Measurements from ENCODE around the gene NAA60.

Gene NAA60

DNA sequence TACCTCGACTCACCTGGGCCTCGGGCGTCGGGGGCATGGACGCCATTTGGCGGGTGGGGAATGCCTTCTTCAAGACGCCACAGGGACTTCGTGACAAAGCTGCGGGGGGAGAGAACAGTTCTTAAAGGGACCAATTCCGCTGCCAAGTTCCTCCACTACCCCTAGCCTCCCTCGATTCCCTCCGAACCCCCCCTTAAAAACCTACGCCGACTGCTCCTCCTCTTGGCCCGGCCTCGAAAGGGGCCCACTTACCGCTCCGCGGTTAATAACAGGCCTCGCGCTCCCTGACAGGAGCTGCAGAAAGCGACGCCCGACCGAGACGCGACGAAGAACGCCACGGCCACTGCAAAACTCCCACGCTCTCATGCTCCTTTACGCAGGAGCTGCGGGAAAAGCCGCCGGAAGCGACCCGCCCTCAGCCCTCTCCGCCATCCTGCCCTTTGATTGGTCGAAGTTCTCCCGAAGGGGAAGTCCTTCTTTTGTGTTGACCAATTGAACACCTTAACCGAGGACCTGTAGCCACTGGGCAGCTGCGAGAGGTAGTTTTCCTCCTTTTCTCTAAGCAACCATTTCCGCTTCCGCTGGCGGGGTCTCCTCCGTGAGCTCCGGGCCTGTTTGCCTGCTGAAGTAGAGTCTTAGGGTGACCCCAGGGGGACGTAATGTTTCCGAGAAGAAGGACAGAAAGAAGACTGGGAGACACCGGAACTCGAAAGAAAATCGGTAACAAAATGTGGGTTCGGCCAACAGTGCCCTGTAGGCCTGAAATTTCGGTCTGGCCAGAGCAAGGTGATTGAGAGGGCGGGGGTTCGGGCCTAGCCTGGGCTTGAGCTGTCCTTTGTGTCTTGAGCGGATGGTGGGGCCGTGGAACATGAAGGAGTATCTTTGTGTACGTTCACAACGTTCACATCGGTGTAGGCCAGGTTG lies at the start of gene NAA60, which contains the start of gene ZNF597:
NAA60 (plus strand) TSS at position 573 of the 924 bp plus-strand sequence. CDS start 32,548 bp downstream, outside the sequence.
ZNF597 (minus strand) TSS at position 397 of the 924 bp plus-strand sequence; CDS start at position 46, 351 bp downstream.
- peak; percentile 77 for DNase-seq (ENCODE audit: low read depth)

DNA sequence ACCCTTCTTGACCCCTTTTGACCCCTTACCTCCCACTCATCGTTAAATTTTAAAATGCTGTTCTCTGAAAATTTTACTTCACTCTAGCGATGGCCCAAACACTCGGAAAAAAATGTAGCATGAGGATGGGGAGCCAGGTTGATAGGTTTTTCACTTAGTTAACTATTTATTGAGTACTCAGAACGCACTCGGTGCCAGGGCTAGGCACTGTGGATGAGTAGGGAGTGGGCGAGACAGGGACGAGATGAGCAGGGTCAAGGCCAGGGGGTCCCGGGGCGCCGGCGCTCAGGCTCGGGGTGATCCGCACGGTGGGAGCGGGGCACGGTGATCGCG lies 43.1 kb upstream of the NAA60 start:
- no peak for DNase-seq (ENCODE audit: low read depth)

DNA sequence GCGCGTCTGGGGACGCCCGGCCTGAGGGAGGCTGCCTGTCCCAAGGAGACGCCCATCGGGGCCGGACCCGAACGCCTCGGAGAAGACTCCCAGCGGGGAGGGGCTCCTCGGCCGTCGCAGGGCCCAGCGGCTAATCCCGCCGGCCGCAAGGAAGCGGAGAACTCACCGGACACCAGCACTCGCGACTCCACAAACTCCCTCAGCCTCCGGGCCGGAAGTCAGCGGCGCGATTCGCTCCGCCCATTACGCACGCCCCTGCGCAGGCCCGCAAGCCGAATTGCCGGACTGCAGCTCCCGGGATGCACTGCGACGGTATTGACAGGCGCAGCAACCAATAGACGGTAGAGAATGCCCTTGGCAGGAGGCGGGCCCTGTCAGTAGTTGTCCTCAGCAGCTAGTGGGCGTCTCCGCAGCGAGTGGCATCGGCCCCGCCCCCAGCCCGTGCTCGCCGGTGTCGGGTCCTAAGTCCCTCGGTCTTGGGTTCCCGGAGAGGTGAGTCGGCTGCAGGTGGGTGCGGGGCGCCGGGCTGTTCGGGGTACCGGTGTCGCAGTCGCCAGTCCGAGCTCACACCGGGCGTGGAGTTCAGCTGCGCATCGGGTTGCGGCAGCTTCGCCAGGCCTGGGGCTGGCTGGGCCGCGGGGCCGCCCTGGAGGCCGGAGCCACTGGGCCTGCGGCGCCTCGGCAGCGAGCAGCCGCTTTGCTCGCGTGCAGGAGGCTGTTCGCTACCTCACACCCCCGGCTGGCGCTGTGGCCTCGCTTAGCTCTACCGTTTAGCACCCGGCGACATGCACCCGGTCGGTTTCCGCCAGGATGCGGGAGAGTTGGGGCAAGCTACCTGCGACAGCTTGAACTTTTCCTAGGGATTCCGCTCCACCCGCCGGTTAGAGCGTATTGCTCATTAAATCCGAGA lies 42.4 kb upstream of the NAA60 start, which contains the start of the genes ZNF174 and ZSCAN32:
ZNF174 (plus strand) TSS at position 437 of the 910 bp plus-strand sequence. CDS start 790 bp downstream, outside the sequence.
ZSCAN32 (minus strand) TSS at position 226 of the 910 bp plus-strand sequence. CDS start 3,447 bp downstream, outside the sequence.
- peak; percentile 97 for DNase-seq (ENCODE audit: low read depth)

DNA sequence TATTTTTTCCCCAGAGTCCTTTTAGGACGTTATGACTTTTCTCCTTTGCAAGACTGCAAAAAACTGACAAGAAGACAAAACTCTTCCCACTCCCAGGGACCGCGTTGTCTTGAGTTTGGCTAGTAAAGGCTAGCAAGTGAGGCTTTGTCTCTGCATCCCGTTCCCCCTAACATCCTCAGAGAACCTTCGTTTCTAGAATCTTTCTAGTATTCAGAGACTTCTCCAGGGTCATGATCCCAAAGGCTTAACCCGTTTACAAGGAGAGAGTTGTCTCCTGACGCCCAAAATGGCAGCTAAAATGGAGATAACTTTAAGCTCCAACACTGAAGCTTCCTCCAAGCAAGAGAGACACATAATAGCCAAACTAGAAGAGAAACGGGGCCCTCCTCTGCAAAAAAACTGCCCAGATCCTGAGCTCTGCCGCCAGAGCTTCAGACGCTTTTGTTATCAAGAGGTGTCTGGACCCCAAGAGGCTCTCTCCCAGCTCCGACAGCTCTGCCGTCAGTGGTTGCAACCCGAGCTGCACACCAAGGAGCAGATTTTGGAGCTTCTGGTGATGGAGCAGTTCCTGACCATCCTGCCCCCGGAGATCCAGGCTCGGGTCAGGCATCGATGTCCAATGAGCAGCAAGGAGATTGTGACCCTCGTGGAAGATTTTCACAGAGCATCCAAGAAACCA lies 41.6 kb upstream of the NAA60 start:
- DNase-seq (ENCODE audit: low read depth), result no peak

DNA sequence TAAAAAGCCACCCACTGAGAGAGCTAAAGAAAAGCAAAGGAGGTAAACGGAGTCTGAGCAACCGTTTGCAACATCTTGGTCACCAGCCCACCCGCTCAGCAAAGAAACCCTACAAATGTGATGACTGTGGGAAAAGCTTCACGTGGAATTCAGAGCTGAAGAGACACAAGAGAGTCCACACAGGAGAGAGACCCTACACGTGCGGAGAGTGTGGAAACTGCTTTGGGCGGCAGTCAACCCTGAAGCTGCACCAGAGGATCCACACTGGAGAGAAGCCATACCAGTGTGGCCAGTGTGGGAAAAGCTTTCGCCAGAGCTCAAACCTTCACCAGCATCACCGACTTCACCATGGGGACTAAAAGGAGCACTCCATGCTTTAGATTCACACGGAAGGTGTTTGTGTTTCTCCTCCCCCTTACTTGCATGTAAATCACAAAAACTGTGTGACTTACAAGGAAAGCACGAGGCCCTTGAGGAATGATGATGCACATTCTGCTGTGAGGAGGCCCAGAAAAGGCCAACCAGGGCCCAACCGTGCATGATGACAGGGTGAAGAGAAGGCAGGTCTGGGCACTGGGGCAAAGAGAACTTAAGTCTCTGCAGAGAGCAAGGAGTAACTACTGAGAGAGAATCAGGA lies 34.8 kb upstream of the NAA60 start:
- DNase-seq (ENCODE audit: low read depth), result no peak

DNA sequence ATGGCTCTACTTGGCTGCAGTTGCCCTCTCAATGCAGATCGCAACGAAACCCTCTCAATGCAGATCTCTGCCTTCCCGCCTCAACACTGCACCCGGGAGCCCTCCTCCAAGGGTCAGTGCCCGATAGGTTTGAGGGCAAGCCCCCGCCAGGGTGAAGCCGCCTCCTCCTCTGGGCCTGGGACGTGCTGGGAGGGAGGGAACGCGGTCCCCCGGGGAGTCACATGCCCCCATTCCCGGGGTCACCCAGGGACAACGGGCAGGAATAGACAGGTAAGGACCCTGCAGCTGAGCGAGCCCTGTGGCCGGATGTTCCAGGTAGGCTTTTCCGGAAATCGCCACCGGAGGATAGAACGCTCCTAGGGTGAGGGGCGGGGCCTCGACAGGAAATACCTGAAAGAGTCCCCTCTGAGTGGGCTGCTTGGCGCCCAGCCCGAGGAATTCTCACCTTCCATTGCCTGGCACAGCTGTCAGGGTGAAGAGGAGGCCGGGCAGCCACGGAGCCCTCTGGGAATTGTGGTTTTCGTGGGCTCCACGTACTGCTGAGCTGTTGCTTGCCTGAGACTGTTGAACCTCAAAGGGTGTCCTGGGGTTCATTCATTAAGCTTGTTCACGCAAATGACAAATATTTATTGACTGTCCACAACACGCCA lies 29.6 kb upstream of the NAA60 start:
- no peak for DNase-seq (ENCODE audit: low read depth)

DNA sequence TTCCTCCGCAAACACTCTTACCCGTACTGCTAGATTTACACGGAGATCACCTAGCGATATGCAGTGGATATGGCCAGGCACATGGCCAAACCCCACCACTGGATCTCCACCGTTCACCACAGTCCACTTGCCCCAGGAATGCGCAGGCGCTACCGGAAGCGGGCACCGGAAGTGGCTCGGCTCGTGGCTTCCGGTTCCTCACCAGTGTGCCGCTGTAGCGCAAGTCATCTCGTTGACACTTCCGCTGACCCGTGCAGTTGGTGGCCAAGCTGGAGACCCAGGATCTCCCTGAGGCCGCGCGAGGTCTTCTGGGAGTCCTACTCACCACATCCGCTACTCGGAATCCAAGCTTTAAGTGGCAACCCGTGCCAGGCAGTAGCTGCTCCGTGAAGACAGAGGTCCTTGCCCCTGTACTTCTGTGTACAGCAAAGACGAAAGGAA lies 11.7 kb upstream of the NAA60 start:
- DNase-seq (ENCODE audit: low read depth), result peak; percentile 98

DNA sequence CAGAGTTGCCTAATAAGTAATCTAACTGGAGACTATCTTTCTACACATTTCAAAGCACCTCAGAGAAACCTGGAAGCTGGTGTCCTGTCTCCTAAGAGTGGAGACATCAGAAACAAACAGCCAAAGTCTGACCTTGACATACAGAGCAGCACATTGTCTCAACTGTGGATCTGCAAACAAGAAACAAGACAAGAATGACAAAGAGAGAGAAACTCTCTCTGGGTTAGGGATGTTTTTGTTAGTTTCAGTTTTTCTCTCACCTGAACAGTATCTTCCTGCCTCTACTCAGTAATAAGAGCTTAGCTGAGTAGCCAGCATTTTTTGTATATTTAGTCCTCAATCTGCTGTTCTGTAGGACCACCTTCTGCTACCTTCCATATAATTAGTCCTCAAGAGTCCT lies 9.1 kb upstream of the NAA60 start:
- DNase-seq (ENCODE audit: low read depth), result no peak

DNA sequence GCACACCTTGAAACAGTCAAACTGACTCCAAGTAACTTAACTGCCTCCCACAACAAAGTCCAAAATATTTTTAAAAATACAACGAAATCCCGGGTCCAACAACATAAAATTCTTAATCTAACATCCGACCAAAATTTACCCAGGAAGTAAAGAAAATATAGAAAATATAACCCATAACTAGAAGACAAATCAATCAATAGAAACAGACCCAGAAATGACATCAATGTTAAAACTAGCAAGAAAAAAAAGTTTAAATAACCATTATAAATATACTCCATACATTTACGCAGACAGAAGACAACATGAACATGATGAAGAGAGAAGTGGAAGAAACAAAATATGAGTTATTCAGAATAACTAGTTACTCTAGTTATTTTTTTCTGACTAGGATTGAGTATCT lies 3.8 kb upstream of the NAA60 start:
- DNase-seq (ENCODE audit: low read depth), result no peak

DNA sequence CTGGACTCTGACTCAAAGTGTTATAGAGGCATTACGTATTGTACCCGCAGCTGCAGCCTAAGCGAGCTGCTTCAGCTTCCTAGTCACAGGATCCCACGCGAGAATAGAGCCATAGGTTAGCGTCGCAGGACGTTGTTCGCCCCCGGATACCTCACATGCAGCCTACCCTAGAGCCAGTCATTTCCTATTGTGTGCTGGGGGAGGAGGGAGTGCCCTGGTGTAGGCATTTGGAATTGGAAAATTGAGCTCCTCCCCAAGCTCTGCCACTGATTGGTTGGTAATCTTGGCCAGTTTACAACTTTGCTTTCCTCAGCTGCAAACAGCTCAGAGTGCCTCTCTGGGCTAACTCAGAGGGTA lies 530 bp downstream of the NAA60 start:
- DNase-seq (ENCODE audit: low read depth), result no peak

DNA sequence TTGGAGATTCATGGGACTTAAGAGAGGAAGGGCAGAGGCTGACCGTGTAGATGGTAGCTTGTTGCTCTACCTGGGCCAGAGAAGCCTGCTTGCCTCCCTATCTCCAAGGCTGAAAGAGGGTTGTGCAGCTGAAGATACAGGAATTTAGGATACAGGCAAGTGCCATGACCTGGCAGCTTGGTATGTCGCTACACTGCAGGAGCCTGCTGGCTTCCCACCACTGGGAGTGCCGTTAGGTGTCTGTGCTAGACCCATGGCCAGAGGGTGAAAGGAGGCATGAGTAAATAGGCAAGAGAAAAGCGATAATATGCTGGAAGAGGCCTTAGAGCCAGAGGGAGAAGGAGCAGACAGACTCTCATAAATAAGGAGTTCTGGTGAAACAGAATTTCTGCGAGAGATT lies 10.6 kb downstream of the NAA60 start:
- no peak for DNase-seq (ENCODE audit: low read depth)

DNA sequence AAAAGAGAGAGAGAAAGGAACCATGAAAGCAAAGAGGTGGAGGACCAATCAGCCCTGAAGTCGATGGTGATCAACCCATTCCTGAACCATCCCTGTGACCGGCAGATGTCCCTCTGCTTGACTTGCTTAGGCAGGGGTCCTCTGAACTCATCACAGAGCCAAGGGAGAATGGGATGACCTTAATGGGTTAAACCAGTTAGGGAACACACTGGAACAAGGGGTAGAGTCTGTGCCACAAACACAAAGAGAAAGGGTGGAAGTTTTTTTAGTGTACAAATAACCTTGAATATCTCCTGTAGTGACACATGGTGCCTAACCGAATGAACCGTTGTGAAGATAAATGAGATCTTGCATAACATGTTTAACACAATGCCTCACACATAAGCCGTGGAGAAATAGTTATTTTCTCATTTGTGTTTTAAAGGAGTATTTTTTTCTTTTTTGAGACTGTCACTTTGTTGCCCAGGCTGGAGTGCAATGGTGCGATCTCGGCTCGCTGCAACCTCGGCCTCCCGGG lies 11.2 kb downstream of the NAA60 start:
- no peak for DNase-seq (ENCODE audit: low read depth)

DNA sequence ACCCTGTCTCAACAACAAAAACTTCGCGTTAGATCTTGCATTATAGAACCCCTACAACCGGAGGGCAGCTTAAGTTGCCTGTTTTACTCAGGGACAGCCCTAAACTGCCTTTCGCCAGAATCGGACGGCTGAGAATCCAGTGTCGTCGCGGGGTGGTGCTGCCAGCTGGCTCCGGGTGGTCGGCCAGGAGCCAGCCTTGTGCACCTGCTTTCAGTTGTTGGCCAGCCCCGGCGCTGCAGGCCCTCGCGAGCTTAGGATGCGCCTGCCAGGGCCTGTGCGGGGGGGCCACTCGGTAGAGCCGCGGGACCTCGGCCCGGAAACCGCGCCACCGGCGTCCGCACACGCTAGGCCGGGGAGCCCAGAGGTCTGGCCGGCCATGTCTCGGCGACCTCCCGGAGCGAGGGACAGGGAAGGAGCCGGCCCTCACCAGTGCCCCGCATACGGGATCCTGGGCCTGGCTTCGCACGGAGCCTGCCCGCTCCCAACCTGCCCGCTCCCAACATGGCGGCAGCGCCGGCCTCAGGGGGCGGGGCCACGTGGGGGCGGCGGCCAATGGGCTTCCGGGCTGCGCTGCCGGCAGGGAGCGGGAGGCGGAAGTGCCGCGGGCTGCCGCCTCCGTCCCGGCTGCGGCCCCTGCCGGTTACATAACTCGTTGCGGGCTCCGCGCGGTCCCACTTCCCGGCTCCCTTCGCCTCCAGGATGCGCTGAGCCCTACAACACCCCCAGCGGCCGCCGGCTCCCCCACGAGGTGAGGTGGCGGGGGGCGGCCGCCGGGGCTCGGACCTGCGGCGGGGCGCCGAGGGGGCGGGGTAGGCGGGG lies 14.2 kb downstream of the NAA60 start:
- DNase-seq (ENCODE audit: low read depth), result peak; percentile 81

DNA sequence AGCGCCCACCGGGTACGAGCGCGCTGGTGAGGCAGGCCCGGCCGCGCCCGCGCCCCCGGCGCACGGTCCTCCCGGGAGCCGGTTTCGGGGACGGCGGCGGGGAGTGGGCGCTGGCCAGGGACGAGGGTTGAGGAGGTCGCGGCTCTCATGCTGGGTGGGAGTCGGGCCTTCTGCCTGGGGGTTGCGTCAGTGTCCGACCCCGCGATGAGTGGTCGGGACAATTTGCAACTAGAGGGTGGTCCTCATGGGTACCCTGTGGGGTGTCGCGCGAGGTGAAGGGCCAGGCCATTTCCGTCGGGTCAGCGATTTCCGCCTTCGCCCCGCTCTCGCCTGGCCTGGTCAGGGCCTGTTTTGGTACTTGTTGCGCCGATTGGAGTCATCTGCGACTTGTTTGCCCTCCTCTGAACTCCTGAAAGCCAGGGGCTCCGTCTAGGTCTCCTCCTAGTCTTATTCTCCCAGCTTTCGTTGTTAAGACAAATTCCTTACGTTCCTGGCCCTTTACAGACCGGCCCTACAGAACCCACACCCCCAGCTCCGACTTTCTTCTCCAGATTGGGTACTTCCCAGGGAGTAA lies 14.9 kb downstream of the NAA60 start:
- no peak for DNase-seq (ENCODE audit: low read depth)

DNA sequence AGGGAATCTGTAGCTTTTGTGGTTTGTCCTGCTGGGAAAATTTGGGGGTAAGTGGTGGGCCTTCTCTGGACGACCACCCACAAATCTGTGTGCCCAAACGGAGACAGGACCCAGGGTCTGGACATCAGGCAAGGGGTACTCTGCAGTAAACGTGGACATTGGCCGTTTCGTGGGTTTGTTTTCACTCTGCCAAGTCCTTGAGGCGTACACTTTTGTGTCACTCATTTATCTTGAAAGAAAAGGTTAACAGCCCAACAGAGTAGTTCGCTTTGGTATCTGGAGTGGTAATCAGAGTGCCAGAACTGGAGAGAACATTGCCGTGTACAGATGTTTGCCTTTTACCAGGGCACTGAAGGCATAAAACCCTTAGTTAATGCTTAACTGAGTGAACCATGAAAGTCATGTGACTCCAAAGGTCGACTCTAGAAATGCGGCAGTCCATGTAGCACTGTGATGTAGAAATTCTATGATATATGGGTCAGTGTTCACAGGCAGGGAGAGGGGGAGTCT lies 15.4 kb downstream of the NAA60 start:
- DNase-seq (ENCODE audit: low read depth), result no peak

DNA sequence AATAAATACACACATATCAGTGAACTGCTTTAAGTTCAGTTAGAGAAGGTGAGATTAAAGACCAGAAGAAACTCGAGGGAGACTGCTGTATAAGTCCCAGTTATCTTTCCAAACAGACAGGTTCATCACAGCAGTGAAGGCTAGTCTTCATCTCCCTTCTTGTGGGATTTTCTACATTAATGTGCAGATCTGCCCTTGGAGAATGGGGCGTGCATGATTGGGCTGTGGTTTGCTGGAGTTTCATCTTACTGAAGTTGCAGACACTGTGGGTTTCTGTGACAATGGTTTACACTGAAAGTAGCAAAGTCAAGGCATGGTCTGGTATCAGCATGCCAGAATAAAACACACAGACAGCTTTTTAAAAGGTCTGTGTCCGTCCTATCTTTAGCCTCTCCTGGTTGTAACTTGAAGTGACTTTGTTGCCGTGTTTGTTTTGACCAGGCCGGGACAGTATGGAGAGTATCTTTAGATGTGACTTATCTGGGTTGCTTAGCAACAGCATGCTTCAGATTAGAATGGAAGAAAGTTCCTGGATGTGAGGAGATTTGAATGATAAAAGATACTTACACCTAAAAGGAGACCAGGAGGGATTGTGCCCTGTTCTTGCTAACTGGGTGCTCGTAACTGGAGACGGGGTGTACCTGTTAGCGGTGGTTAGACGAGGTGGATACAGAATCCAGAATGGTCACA lies 16.1 kb downstream of the NAA60 start:
- no peak for DNase-seq (ENCODE audit: low read depth)

DNA sequence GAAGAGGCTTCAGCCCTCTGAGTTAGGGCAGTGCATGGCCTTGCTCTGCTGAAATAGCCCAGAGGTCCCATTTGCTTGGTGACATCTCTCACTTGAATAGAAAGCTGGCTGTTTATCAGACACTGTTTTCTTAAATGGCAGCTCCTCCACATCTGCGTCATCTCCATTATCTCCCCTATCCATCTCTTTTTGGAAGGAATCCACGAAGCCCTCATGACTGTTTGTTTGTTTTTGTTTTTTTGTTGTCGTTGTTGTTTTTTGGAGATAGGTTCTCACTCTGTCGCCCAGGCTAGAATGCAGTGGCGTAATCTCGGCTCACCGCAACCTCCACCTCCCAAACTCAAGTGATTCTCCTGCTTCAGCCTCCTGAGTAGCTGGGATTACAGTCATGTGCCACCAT lies 16.6 kb downstream of the NAA60 start:
- DNase-seq (ENCODE audit: low read depth), result no peak

DNA sequence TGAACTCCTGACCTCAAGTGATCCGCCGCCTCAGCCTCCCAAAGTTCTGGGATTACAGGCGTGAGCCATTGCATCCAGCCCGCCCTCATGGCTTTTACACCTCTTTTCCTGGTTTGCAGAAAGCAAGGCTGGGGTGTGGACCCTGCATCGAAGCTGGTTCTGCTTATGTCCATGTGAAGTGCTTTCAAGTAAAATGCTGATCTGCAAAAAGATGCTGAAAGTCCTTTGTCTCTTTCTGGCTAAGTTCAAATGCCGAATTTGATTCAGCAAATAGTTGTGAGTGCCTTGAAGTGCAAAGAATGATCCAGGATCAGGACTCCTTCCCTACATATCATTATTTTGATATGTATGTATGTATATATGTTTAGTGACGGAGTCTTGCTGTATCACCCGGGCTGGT lies 17.1 kb downstream of the NAA60 start:
- no peak for DNase-seq (ENCODE audit: low read depth)

DNA sequence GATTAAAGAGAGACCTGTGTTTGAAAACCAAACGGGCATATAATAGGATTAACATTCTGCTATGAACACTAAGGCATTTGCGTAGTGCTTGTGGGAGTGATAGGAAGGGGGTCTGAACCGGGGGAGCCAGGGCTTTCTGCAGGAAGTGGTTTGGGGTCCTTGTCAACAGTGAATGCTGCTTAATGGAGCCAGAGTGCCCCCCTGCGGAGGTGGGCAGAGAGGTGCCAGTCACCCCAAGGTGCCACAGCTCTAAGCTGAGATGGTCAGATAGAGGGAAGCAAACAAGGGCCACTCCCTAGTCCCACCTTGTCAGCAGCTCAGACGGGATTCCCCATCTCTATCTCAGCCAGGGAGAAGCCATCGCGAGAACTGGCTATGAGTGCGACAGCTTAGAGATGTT lies 17.7 kb downstream of the NAA60 start:
- no peak for DNase-seq (ENCODE audit: low read depth)

All from CMK (cell line).